T-helper 17 cell (primary cell): Measurements from ENCODE around the gene HINT2. TPM values are rescaled to one million over a fixed set of nuclear protein-coding genes. Genes with fewer than 3 reads are reported as not detected.

Source experiments
- ATAC-seq: fragments of 150-1000 bp; cut with Tn5 transposase; 2 replicates; pipeline ENCODE4 v1.10.0; 2021; ENCODE audit warnings: mild to moderate bottlenecking, moderate library complexity
- DNase-seq, 3 donors: peaks; one replicate each; pipeline versions ENCODE4 v3.0.0 to v3.0.0-alpha.2; 2020 to 2021
- H3K9me3 ChIP-seq: one replicate; pipeline ENCODE4 v1.7.0; 2013; ENCODE audit warnings: low read length, mild to moderate bottlenecking; ENCODE audit not compliant: control insufficient read depth, poor library complexity, severe bottlenecking
- H3K27ac Mint-ChIP-seq: one replicate; pipeline ENCODE4 v1.8.0; 2022; ENCODE audit warnings: mild to moderate bottlenecking, moderate library complexity, mixed read lengths
- H3K27me3 Mint-ChIP-seq: one replicate; pipeline ENCODE4 v1.8.0; 2022; ENCODE audit warnings: mixed read lengths
- H3K36me3 Mint-ChIP-seq: one replicate; pipeline ENCODE4 v1.8.0; 2022; ENCODE audit warnings: low read depth, mixed read lengths
- H3K4me1 Mint-ChIP-seq: one replicate; pipeline ENCODE4 v1.8.0; 2022; ENCODE audit warnings: mild to moderate bottlenecking, mixed read lengths
- H3K4me3 Mint-ChIP-seq: one replicate; pipeline ENCODE4 v1.8.0; 2022; ENCODE audit warnings: mild to moderate bottlenecking, moderate library complexity, mixed read lengths
- total RNA-seq, 4 donors: library from RNA in 2 of 4; stranded (reverse) in 2 of 4; gene quantifications; one replicate each; pipeline ENCODE4 v1.2.3 and lab custom pipeline; 2022 to 2026

Gene HINT2
- total RNA-seq (10 to 100 TPM; 15.0 to 20.5 TPM), total RNA-seq (lab: John Stamatoyannopoulos, UW) (1.7 to 2.7 reads per million in 2 donors)

DNA sequence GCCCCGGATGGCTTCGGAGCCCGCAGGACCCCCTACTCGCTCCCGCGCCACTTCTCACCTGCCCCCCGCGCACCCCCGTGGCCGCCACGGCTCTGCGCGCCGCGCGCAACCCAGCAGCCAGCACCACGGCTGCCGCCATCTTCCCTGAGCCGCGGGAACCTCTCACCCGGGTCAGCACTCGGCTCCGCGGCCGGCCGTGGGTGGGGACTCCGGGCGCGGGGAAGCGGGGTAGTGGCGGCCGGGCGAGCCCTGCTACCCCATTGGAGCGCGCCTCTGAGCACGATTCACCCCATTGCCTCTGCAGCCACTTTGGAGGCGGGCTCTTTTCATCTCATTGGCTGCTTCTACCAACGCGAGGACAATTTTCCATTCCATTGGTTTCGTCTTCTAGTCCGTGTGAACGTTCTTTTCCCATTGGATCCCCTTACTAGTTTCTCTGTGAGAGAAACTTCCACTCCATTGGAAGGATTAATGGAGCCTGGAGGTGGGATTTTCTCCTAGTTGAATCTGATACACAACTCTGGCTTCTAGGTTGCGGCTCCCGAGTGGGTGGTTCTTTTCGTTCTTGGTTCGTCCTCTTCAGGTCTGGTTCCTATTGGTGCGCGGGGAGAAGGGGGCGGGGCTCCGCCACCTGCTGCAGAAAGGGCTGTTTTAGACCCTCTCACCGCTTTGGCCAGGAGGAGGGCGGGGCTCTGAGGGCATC lies at the start of gene HINT2:
HINT2 (minus strand) TSS at position 202 of the 703 bp plus-strand sequence; CDS start at position 139, 63 bp downstream.
- H3K9me3 ChIP-seq = no peaks in the 10 kb centered on the region
- Mint-ChIP-seq H3K36me3 (no peaks in the 10 kb centered on the region), H3K27ac (peak within 1 kb of the TSS; percentile 85), H3K4me3 (peak within 1 kb of the TSS; percentile 96), H3K4me1 (peaks cover 29% of the 10 kb centered on the region), H3K27me3 (peaks cover 10% of the 10 kb centered on the region)
- DNase-seq (peak; percentile 91 to 95 (median 92)), ATAC-seq (peak; percentile 79)

DNA sequence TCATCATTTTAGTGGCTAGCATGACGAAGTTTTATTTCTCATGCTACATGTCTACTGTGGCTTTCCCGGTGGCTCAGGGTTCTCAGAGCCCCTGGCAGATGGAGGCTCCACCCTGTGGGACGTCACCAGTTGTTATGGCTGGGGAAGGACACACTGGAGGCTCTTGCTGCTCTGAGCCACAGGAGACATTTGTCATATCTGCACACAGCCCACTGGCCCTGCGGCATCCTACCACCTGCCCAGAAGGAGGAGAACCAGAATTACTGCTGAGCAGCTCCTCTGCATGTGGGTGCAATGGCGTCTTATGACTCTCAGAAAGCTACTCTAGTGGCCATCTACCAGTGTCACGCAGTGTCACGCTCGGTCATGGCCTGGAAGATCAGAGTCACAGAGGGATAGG lies 48.7 kb upstream of the HINT2 start:
- DNase-seq = no peak
- ATAC-seq = no peak
- Mint-ChIP-seq H3K4me3 (no peak overlapping the region), H3K27ac (no peak overlapping the region), H3K27me3 (peaks cover 28% of the 10 kb centered on the region), H3K36me3 (peaks cover 3% of the 10 kb centered on the region), H3K4me1 (peaks cover 9% of the 10 kb centered on the region)
- no peaks in the 10 kb centered on the region for H3K9me3 ChIP-seq

GRCh38 chr9:35862328-35862727 lies 47.5 kb upstream of the HINT2 start:
- no peak for DNase-seq
- H3K27ac Mint-ChIP-seq = no peak overlapping the region
- H3K27me3 Mint-ChIP-seq = peaks cover 28% of the 10 kb centered on the region
- H3K4me1 Mint-ChIP-seq = peaks cover 14% of the 10 kb centered on the region
- H3K36me3 Mint-ChIP-seq = peaks cover 3% of the 10 kb centered on the region
- no peak overlapping the region for H3K4me3 Mint-ChIP-seq
- no peak for ATAC-seq
- no peaks in the 10 kb centered on the region for H3K9me3 ChIP-seq

DNA sequence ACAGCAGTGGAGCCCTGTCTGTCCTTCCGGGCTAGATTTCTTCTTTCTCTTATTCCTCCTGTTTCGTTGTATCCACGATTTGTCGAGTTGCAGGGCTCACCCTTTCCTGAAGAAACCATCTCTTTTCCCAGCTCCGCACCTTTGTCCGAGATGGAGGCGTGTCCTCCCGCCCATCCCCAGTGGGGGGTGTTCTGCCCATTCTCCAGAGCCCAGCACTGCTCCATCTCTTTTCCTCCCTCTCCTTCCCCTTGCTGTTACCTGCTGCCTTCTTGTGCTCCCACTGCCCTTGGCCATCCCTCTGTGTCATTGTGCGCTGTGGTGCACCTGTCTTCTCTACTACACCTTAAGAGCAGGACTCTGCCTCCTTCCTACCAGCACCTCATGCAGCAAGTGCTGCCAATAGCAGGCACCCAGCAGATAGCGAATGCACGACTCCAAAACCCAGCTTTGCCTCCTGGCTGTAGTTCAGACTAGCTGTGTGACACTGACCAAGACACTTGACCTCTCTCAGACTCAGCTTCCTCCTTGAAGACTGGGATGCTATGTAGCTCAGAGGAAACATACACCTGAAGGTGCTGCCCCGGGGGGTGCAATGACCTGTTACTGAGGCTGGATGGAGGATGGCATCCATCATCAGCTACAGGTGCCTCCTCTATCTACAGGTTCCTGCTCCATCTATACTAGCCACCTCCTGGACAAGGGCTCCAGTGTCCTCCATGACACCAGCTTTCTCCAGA lies 46.5 kb upstream of the HINT2 start:
- H3K27ac Mint-ChIP-seq = no peak overlapping the region
- H3K4me3 Mint-ChIP-seq = peak overlapping the region; percentile 10
- H3K36me3 Mint-ChIP-seq = peaks cover 3% of the 10 kb centered on the region
- H3K27me3 Mint-ChIP-seq = peaks cover 34% of the 10 kb centered on the region
- peaks cover 16% of the 10 kb centered on the region for H3K4me1 Mint-ChIP-seq
- H3K9me3 ChIP-seq = no peaks in the 10 kb centered on the region
- DNase-seq = no peak
- no peak for ATAC-seq

- no peak for ATAC-seq
- no peaks in the 10 kb centered on the region for H3K9me3 ChIP-seq
- H3K36me3 Mint-ChIP-seq = peaks cover 3% of the 10 kb centered on the region
- no peak for DNase-seq
- H3K4me3 Mint-ChIP-seq = no peak overlapping the region
- peaks cover 18% of the 10 kb centered on the region for H3K4me1 Mint-ChIP-seq
- H3K27me3 Mint-ChIP-seq = peaks cover 45% of the 10 kb centered on the region
- H3K27ac Mint-ChIP-seq = no peak overlapping the region
These were observed 45.1 kb upstream of the HINT2 start for GRCh38 chr9:35859990-35860339.

- H3K27me3 Mint-ChIP-seq = peaks cover 41% of the 10 kb centered on the region
- no peaks in the 10 kb centered on the region for H3K9me3 ChIP-seq
- ATAC-seq = peak; percentile 44
- H3K4me1 Mint-ChIP-seq = peaks cover 18% of the 10 kb centered on the region
- H3K36me3 Mint-ChIP-seq = peaks cover 3% of the 10 kb centered on the region
- DNase-seq = no peak
- H3K4me3 Mint-ChIP-seq = no peak overlapping the region
- no peak overlapping the region for H3K27ac Mint-ChIP-seq
These were observed 44.6 kb upstream of the HINT2 start for GRCh38 chr9:35859310-35859989.

DNA sequence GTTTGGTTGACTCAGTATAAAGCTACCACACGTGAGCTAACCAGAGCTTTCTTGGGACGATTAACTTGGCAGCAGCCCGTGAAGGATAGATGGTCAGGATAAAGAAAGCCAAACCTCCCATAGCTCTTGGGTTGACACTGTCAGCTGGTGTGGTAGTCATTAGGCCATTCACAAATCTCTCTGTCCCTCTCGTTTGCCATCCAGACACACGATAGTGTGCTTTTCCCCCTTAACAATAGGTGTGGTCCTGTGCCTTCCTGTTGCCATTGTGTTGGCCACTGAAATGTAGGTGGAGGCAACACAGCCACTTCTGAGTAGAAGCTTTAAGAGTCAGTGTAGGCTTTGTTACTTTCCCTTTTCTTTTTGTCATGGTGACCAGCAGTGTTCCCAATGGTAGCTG lies 43.6 kb upstream of the HINT2 start:
- H3K4me3 Mint-ChIP-seq = no peak overlapping the region
- no peak for ATAC-seq

DNA sequence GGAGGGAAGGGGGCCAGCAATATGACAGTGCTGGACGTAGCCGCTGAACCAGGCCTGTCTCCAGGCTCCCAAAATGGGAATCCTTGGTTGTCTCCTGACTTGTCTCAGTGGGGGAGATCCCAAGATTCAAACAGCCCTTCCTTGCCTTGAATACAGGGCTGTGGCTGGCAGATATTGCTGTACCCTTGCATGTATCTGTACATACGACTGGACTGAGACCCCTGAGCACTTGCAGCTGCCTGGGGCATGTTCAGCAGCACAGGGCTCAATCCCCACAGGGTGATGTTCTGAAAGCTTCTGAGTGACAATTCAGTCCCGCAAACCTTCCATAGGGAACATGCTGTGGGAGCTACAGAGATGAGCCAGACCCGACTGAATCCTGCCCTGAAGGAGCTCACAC lies 42.0 kb upstream of the HINT2 start:
- peaks cover 24% of the 10 kb centered on the region for H3K27me3 Mint-ChIP-seq
- H3K36me3 Mint-ChIP-seq = peaks cover 3% of the 10 kb centered on the region
- H3K4me3 Mint-ChIP-seq = no peak overlapping the region
- DNase-seq (no peak), ATAC-seq (no peak)
- H3K27ac Mint-ChIP-seq = no peak overlapping the region
- peaks cover 18% of the 10 kb centered on the region for H3K4me1 Mint-ChIP-seq
- H3K9me3 ChIP-seq = no peaks in the 10 kb centered on the region

More for the DNA sequence above, 43.6 kb upstream of the HINT2 start:
- Mint-ChIP-seq H3K36me3 (peaks cover 3% of the 10 kb centered on the region), H3K27me3 (peaks cover 36% of the 10 kb centered on the region), H3K27ac (no peak overlapping the region), H3K4me1 (peaks cover 18% of the 10 kb centered on the region)
- no peaks in the 10 kb centered on the region for H3K9me3 ChIP-seq
- DNase-seq = no peak

- peaks cover 17% of the 10 kb centered on the region for H3K27me3 Mint-ChIP-seq
- no peak for DNase-seq
- H3K4me1 Mint-ChIP-seq = peaks cover 18% of the 10 kb centered on the region
These were observed 41.4 kb upstream of the HINT2 start for GRCh38 chr9:35856206-35856605.

GRCh38 chr9:35854091-35854762 lies 39.4 kb upstream of the HINT2 start:
- Mint-ChIP-seq H3K4me1 (peaks cover 15% of the 10 kb centered on the region), H3K36me3 (no peaks in the 10 kb centered on the region), H3K4me3 (no peak overlapping the region), H3K27ac (no peak overlapping the region), H3K27me3 (peaks cover 17% of the 10 kb centered on the region)
- H3K9me3 ChIP-seq = no peaks in the 10 kb centered on the region
- ATAC-seq (no peak), DNase-seq (no peak)

More at GRCh38 chr9:35856206-35856605, 41.4 kb upstream of the HINT2 start:
- H3K36me3 Mint-ChIP-seq = peaks cover under 1% of the 10 kb centered on the region
- ATAC-seq = no peak
- H3K9me3 ChIP-seq = no peaks in the 10 kb centered on the region
- H3K4me3 Mint-ChIP-seq = peak overlapping the region; percentile 19
- no peak overlapping the region for H3K27ac Mint-ChIP-seq

- Mint-ChIP-seq H3K27ac (peak overlapping the region; percentile 75), H3K4me3 (no peak overlapping the region), H3K36me3 (no peaks in the 10 kb centered on the region), H3K4me1 (peaks cover 6% of the 10 kb centered on the region), H3K27me3 (peaks cover 17% of the 10 kb centered on the region)
- ATAC-seq = no peak
- no peak for DNase-seq
- H3K9me3 ChIP-seq = no peaks in the 10 kb centered on the region
These were observed 38.3 kb upstream of the HINT2 start for GRCh38 chr9:35852876-35853865.

DNA sequence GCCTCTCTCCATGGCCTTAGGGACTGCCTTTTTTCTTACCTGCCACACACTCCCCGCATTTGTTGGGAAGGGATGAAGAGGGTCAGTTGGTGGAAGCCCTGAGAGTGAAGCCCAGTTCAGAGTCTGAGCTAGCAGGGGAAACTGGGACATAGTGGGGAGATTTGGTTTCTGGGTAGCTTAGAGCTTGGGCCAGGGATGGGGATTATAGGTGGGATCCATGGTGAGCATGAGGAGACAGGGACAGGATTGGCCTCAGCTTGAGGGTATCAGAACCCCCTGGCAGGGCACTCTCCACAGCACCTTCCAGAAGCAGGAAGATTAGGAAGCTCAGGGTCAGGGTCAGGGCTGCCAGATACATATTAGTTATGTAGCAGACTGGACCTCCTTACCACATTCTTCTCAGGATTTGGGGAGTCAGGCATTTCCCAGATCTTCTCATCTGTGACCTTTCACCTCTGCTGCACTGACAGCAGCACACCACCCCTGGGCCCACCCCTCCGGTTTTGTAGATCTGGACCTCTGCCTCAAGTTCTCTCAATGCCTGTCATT lies 37.5 kb upstream of the HINT2 start:
- peak overlapping the region; percentile 75 for H3K27ac Mint-ChIP-seq
- H3K4me1 Mint-ChIP-seq = peaks cover 10% of the 10 kb centered on the region
- H3K27me3 Mint-ChIP-seq = peaks cover 17% of the 10 kb centered on the region
- no peak for DNase-seq
- H3K9me3 ChIP-seq = no peaks in the 10 kb centered on the region
- peaks cover 2% of the 10 kb centered on the region for H3K36me3 Mint-ChIP-seq
- no peak for ATAC-seq
- no peak overlapping the region for H3K4me3 Mint-ChIP-seq
